Suprapubic skin (tissue), 4 donors: ENCODE data around the gene RPS6KA1. TPM values are rescaled to one million over a fixed set of nuclear protein-coding genes. Genes with fewer than 3 reads are reported as not detected.
"Not testable (repeated sequence)": the region's sequence is repeated elsewhere in the genome, so short reads cannot be mapped to it uniquely, and the experiment has no call there.

Experiments
- DNase-seq, 2 donors: peaks; one replicate each; pipeline ENCODE4 v3.0.0-alpha.2; 2019; ENCODE audit warnings: low spot score in 2 of 2
- H3K27ac ChIP-seq: fragments of 200-600 bp; sonication (generic); one replicate; pipeline ENCODE4 v1.5.1; 2019
- H3K27me3 ChIP-seq: fragments of 200-600 bp; sonication (generic); one replicate; pipeline ENCODE4 v1.5.1; 2019
- H3K36me3 ChIP-seq: fragments of 200-600 bp; sonication (generic); one replicate; pipeline ENCODE4 v1.5.1; 2019
- H3K4me1 ChIP-seq: fragments of 200-600 bp; sonication (generic); one replicate; pipeline ENCODE4 v1.5.1; 2019
- H3K4me3 ChIP-seq: fragments of 200-600 bp; sonication (generic); one replicate; pipeline ENCODE4 v1.5.1; 2019; ENCODE audit warnings: mild to moderate bottlenecking
- H3K9me3 ChIP-seq: fragments of 200-600 bp; sonication (generic); one replicate; pipeline ENCODE4 v1.5.1; 2019
- EP300 ChIP-seq: sonication (generic); formaldehyde crosslinking; IDR thresholded peaks from one replicate; pipeline ENCODE4 v1.6.1; 2017; ENCODE audit warnings: antibody characterized with exemption
- POLR2A ChIP-seq, 2 donors: fragments of 450-650 bp; IDR thresholded peaks; one replicate each; pipeline ENCODE4 v1.6.1; 2017; ENCODE audit warnings: antibody characterized with exemption in 2 of 2, mild to moderate bottlenecking in 2 of 2, moderate library complexity in 2 of 2
- POLR2AphosphoS5 ChIP-seq, 3 donors: sonication (generic); formaldehyde crosslinking; IDR thresholded peaks; one replicate each; pipeline ENCODE4 v1.6.1; 2017; ENCODE audit warnings: antibody characterized with exemption in 3 of 3
- WGBS: methylation state at CpG from one replicate; pipeline ENCODE4 v1.1.5; 2018; 5-methylcytosine and 5-hydroxymethylcytosine counted together
- total RNA-seq, 4 donors: library from RNA; depleted of rRNA; stranded (reverse); fragments of >200 nt; gene quantifications; one replicate each; pipeline ENCODE4 v1.1.0, GENCODE V29; 2016
- TF ChIP-seq, protein P1 (sequence below), 2 donors: fragments of 200-600 bp in 1 of 2; fragments of 450-650 bp in 1 of 2; sonication (generic) in 1 of 2; IDR thresholded peaks; one replicate each; pipeline ENCODE4 v1.5.1; 2016 to 2019; ENCODE audit warnings: antibody characterized with exemption in 2 of 2, mild to moderate bottlenecking in 1 of 2, moderate library complexity in 1 of 2

RPS6KA1 gene
- total RNA-seq, 4 donors from 2014 or later = 37.8 to 50.9 (median 43.7) TPM

DNA sequence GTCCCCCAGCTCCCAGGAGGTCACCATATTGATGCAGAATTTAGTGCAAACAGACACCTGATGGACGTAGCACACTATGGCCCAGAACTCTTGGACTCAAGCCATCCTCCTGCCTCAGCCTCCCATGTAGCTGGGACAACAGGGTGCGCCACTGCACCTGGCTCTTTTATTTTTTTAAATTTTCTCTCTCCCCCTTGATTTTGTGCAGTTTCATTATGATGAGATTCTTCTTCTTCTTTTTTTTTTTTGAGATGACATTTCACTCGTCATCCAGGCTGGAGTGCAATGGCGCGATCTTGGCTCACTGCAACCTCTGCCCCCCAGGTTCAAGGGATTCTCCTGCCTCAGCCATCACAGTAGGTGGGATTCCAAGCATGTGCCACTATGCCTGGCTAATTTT lies 63.8 kb downstream of the RPS6KA1 start:
- no peaks in the 10 kb centered on the region for H3K9me3 ChIP-seq
- no peaks in the 10 kb centered on the region for H3K36me3 ChIP-seq
- H3K27ac ChIP-seq = no peak overlapping the region
- H3K4me3 ChIP-seq = no peak overlapping the region
- no peaks in the 10 kb centered on the region for H3K27me3 ChIP-seq
- H3K4me1 ChIP-seq = peaks cover 4% of the 10 kb centered on the region
- 81% methylated on average over 5 of the region's 5 CpGs for WGBS
- DNase-seq = no peak
- TF ChIP-seq EP300 = no peak
- no peak for TF ChIP-seq POLR2A (IDR thresholded peaks at IDR 0.05)
- TF ChIP-seq, protein P1, sequence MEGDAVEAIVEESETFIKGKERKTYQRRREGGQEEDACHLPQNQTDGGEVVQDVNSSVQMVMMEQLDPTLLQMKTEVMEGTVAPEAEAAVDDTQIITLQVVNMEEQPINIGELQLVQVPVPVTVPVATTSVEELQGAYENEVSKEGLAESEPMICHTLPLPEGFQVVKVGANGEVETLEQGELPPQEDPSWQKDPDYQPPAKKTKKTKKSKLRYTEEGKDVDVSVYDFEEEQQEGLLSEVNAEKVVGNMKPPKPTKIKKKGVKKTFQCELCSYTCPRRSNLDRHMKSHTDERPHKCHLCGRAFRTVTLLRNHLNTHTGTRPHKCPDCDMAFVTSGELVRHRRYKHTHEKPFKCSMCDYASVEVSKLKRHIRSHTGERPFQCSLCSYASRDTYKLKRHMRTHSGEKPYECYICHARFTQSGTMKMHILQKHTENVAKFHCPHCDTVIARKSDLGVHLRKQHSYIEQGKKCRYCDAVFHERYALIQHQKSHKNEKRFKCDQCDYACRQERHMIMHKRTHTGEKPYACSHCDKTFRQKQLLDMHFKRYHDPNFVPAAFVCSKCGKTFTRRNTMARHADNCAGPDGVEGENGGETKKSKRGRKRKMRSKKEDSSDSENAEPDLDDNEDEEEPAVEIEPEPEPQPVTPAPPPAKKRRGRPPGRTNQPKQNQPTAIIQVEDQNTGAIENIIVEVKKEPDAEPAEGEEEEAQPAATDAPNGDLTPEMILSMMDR (IDR thresholded peaks at IDR 0.05) = no peak
- no peak for TF ChIP-seq POLR2AphosphoS5 (IDR thresholded peaks at IDR 0.05)

DNA sequence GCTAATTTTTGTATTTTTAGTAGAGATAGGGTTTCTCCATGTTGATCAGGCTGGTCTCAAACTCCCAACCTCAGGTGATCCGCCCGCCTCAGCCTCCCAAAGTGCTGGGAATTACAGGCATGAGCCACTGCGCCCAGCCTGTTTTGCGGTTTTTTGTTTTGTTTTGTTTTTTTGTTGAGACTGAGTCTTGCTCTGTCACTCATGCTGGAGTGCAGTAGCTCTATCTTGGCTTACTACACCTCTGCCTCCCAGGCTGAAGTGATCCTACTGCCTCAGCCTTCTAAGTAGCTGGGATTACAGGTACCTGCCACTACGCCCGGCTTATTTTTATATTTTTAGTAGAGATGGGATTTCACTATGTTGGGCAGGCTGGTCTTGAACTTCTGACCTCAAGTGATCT lies 65.0 kb downstream of the RPS6KA1 start:
- not testable (repeated sequence) for H3K9me3 ChIP-seq, H3K27me3 ChIP-seq, H3K27ac ChIP-seq, H3K4me1 ChIP-seq, H3K4me3 ChIP-seq, DNase-seq, H3K36me3 ChIP-seq
- 91% methylated on average over 6 of the region's 6 CpGs for WGBS

DNA sequence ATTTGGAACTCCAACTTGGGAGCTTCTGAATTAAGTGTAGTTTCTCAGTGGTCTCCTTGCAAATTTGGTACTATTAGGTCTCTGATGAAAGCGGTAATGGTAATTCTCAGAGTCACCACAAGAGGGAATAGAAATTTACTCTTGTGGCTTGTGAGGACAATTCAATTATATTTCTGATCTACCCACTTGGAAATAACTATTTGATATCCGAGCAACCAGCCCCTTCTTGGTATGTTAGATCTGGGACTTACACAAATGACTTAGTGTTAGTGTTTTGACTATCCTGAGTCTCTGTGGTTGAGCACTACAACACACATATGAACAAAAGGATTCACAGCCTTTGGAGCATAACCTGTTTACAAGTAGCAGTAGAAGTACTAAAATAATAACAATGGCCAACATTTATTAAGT lies 68.1 kb downstream of the RPS6KA1 start:
- Histone ChIP-seq H3K36me3 (no peaks in the 10 kb centered on the region), H3K4me1 (peaks cover 9% of the 10 kb centered on the region), H3K9me3 (no peaks in the 10 kb centered on the region), H3K4me3 (no peak overlapping the region), H3K27ac (no peak overlapping the region), H3K27me3 (no peaks in the 10 kb centered on the region)
- no peak for DNase-seq
- TF ChIP-seq, protein P1 (IDR thresholded peaks at IDR 0.05) = peak; percentile 58
- TF ChIP-seq EP300 = no peak
- TF ChIP-seq POLR2A (IDR thresholded peaks at IDR 0.05) = no peak
- no peak for TF ChIP-seq POLR2AphosphoS5 (IDR thresholded peaks at IDR 0.05)
- 2% methylated on average over 2 of the region's 2 CpGs for WGBS

DNA sequence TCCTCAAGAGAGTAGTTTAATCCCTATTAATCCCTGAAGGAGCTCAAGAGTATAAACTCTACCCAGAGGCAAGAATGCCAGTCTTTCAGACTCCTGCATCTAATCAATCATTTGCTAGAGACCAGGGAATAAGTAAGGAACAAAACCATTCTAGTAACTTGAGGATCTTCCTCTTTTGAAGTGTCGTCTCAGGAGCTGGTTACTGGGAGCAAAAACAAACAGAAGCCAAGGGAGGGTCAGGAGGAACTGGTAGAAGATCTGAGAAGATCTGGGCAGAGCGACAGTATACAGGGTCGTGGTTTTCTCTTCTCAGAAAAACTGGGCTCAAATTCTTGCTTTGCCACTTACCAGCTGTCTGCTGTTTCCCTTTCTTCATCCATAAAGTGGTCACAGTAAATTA lies 69.3 kb downstream of the RPS6KA1 start:
- H3K27me3 ChIP-seq = no peaks in the 10 kb centered on the region
- H3K36me3 ChIP-seq = no peaks in the 10 kb centered on the region
- TF ChIP-seq POLR2A (IDR thresholded peaks at IDR 0.05) (no peak), POLR2AphosphoS5 (IDR thresholded peaks at IDR 0.05) (no peak), EP300 (no peak)
- TF ChIP-seq, protein P1 (IDR thresholded peaks at IDR 0.05) = no peak
- H3K4me3 ChIP-seq = no peak overlapping the region
- peaks cover 12% of the 10 kb centered on the region for H3K4me1 ChIP-seq
- no peak overlapping the region for H3K27ac ChIP-seq
- no peak for DNase-seq
- no peaks in the 10 kb centered on the region for H3K9me3 ChIP-seq
- 38% methylated on average over 3 of the region's 3 CpGs for WGBS

DNA sequence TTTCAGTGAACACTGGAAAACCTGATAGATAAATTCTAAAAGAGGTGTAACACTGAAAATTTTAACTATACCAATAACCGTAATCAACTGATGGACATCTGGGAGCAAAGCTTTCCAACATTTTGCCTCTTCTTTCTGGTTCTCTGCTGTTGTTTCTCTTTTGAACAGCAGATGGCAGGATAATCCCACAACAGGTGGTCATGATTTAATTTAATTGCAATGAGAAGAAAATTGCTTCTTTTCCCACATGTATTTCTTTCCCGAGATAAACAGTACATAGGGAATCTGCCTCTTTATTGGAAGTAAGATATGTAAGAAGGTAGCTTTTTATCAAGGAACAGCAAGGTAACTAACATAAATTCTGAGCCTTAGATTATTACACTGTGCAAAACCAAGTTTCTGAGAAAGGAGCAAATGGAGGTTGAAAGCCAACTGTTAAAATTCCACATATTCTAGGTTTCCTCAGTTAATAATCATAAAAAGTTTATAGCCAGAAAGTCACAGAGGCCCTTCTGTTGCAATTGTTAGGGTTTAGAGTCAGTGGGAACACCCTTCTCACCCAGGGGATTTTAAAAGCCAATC lies 72.9 kb downstream of the RPS6KA1 start:
- Histone ChIP-seq H3K27ac (no peak overlapping the region), H3K4me3 (no peak overlapping the region), H3K27me3 (no peaks in the 10 kb centered on the region), H3K36me3 (no peaks in the 10 kb centered on the region), H3K9me3 (no peaks in the 10 kb centered on the region), H3K4me1 (peaks cover 12% of the 10 kb centered on the region)
- TF ChIP-seq POLR2A (IDR thresholded peaks at IDR 0.05) = no peak
- TF ChIP-seq, protein P1 (IDR thresholded peaks at IDR 0.05) = peak; percentile 71 to 97
- 0% methylated on average over 2 of the region's 2 CpGs for WGBS
- no peak for DNase-seq

- DNase-seq = no peak
- no peaks in the 10 kb centered on the region for H3K36me3 ChIP-seq
- peaks cover 9% of the 10 kb centered on the region for H3K4me1 ChIP-seq
- no peaks in the 10 kb centered on the region for H3K27me3 ChIP-seq
- TF ChIP-seq, protein P1 (IDR thresholded peaks at IDR 0.05) = no peak
- TF ChIP-seq POLR2A (IDR thresholded peaks at IDR 0.05) = no peak
- TF ChIP-seq EP300 = no peak
- TF ChIP-seq POLR2AphosphoS5 (IDR thresholded peaks at IDR 0.05) = no peak
- H3K4me3 ChIP-seq = no peak overlapping the region
- no peak overlapping the region for H3K27ac ChIP-seq
- H3K9me3 ChIP-seq = no peaks in the 10 kb centered on the region
- WGBS = 73% methylated on average over 4 of the region's 4 CpGs
Observed at GRCh38 chr1:26603856-26604255, 74.3 kb downstream of the RPS6KA1 start.
